DMS53 treated with DMSO at 0.1 percent for 48 hours (cell line): ENCODE data around the gene NIPA2.
"Not testable (repeated sequence)": the region's sequence is repeated elsewhere in the genome, so short reads cannot be mapped to it uniquely, and the experiment has no call there.

Experiments
- DNase-seq: peaks from one replicate; lab custom pipeline; 2025; ENCODE audit not compliant: unreplicated experiment; lab: John Stamatoyannopoulos, UW

NIPA2 gene

GRCh38 chr15:22838292-22839042 is at the start of gene NIPA2:
TSS of gene NIPA2 (plus strand) at chr15:22838666. CDS start at chr15:22851732, 13,066 bp downstream.
- peak; percentile 89 for DNase-seq

GRCh38 chr15:22794063-22794462 is 44.4 kb upstream of the NIPA2 start:
- no peak for DNase-seq

- DNase-seq, result no peak
Observed at GRCh38 chr15:22794621-22795167, 43.8 kb upstream of the NIPA2 start.

- DNase-seq, result no peak
Observed at GRCh38 chr15:22795206-22796063, 43.0 kb upstream of the NIPA2 start.

GRCh38 chr15:22796079-22796478 is 42.4 kb upstream of the NIPA2 start:
- DNase-seq, result no peak

- DNase-seq, result no peak
Observed at GRCh38 chr15:22799902-22800301, 38.6 kb upstream of the NIPA2 start.

- not testable (repeated sequence) for DNase-seq
Observed at GRCh38 chr15:22803006-22803405, 35.5 kb upstream of the NIPA2 start.

GRCh38 chr15:22806156-22806555 is 32.3 kb upstream of the NIPA2 start:
- no peak for DNase-seq

GRCh38 chr15:22806664-22807063 is 31.8 kb upstream of the NIPA2 start:
- no peak for DNase-seq

GRCh38 chr15:22807831-22808230 is 30.6 kb upstream of the NIPA2 start:
- DNase-seq, result not testable (repeated sequence)

GRCh38 chr15:22808240-22808639 is 30.2 kb upstream of the NIPA2 start:
- no peak for DNase-seq

GRCh38 chr15:22808761-22809280 is 29.6 kb upstream of the NIPA2 start:
- DNase-seq, result no peak

- no peak for DNase-seq
Observed at GRCh38 chr15:22810033-22810852, 28.2 kb upstream of the NIPA2 start.

- no peak for DNase-seq
Observed at GRCh38 chr15:22810853-22811338, 27.6 kb upstream of the NIPA2 start.

GRCh38 chr15:22811640-22812039 is 26.8 kb upstream of the NIPA2 start:
- no peak for DNase-seq

GRCh38 chr15:22813844-22814243 is 24.6 kb upstream of the NIPA2 start:
- DNase-seq, result no peak

- no peak for DNase-seq
Observed at GRCh38 chr15:22815766-22816165, 22.7 kb upstream of the NIPA2 start.

- DNase-seq, result no peak
Observed at GRCh38 chr15:22819651-22820050, 18.8 kb upstream of the NIPA2 start.

GRCh38 chr15:22823495-22824128 is 14.9 kb upstream of the NIPA2 start:
- DNase-seq, result no peak

GRCh38 chr15:22827125-22827524 is 11.3 kb upstream of the NIPA2 start:
- no peak for DNase-seq
